ENCODE measurements around the gene PHACTR1.
A peak's percentile ranks its signal among the peaks of the same experiment; 100 is the strongest.

Gene PHACTR1

GRCh38 chr6:12866422-12867029 is 150.0 kb downstream of the PHACTR1 start:
- ChIA-PET POLR2A (no interaction called here), CTCF (interaction anchor here (0.5 kb wide), 1 partner anchor 8 kb away, joined by 3 read pairs; no protein-coding TSS in a partner anchor)
- no peak for DNase-seq (ENCODE audit: extremely low spot score)
- TF ChIP-seq ARNT (IDR thresholded peaks at IDR 0.05) (no peak), CTBP1 (IDR thresholded peaks at IDR 0.05; ENCODE audit: borderline replicate concordance) (no peak), FOXK2 (IDR thresholded peaks at IDR 0.05) (no peak), HDGF (IDR thresholded peaks at IDR 0.05; ENCODE audit: borderline replicate concordance) (no peak), NFRKB (IDR thresholded peaks at IDR 0.05) (no peak), ZNF384 (IDR thresholded peaks at IDR 0.05) (no peak), PKNOX1 (IDR thresholded peaks at IDR 0.05) (no peak), FOXA1 (IDR thresholded peaks at IDR 0.05) (no peak), LEF1 (IDR thresholded peaks at IDR 0.05; ENCODE audit: borderline replicate concordance) (no peak), TARDBP (IDR thresholded peaks at IDR 0.05) (no peak), SP1 (IDR thresholded peaks at IDR 0.05) (no peak), BHLHE40 (IDR thresholded peaks at IDR 0.05; ENCODE audit: borderline replicate concordance) (no peak), ELF4 (IDR thresholded peaks at IDR 0.05) (no peak)

GRCh38 chr6:12869816-12870432 is 153.4 kb downstream of the PHACTR1 start:
- no peak for DNase-seq (ENCODE audit: extremely low spot score)
- 0 out of 2 replicates have a peak, but pooled peaks have one; percentile 55 for TF ChIP-seq CTBP1 (IDR thresholded peaks at IDR 0.05; ENCODE audit: borderline replicate concordance)
- TF ChIP-seq ARNT (IDR thresholded peaks at IDR 0.05): no peak
- no peak for TF ChIP-seq ELF4 (IDR thresholded peaks at IDR 0.05)
- no peak for TF ChIP-seq BHLHE40 (IDR thresholded peaks at IDR 0.05; ENCODE audit: borderline replicate concordance)
- TF ChIP-seq ZNF384 (IDR thresholded peaks at IDR 0.05): peak; percentile 77
- no peak for TF ChIP-seq NFRKB (IDR thresholded peaks at IDR 0.05)
- TF ChIP-seq SP1 (IDR thresholded peaks at IDR 0.05): no peak
- TF ChIP-seq FOXM1 (IDR thresholded peaks at IDR 0.05; ENCODE audit: borderline replicate concordance): no peak
- POLR2A ChIA-PET: no interaction called here
- CTCF ChIA-PET: no interaction called here

GRCh38 chr6:12873691-12874090 is 157.1 kb downstream of the PHACTR1 start:
- POLR2A ChIA-PET: interaction anchor here (0.9 kb wide), 1 partner anchor 455 kb away, joined by 4 read pairs; the partner anchor contains the start of gene TBC1D7

DNA sequence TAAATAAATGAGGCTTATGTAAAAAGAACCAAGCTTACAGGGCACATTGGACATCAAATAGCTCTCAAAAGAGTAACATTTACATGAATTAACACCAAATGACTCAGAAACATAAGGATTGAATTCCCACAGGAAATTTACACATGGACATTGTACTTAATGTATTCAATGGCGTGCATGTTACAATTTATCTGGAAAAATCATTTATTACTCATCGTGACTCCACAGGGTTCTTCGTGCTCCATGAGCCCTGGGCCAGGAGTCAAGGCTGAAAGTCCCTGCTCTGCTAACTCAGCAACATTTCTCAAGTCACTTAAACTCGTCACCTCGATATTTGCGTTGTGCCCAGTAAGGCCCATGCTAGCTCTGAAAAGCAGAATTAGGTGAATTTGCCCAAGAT is 158.5 kb downstream of the PHACTR1 start:
- ChIA-PET CTCF (interaction anchor here (1.5 kb wide), 1 partner anchor 19 kb away, joined by 5 read pairs; no protein-coding TSS in a partner anchor), POLR2A (no interaction called here)
- no peak for TF ChIP-seq ARNT (IDR thresholded peaks at IDR 0.05)
- no peak for TF ChIP-seq SP1 (IDR thresholded peaks at IDR 0.05)
- no peak for TF ChIP-seq FOXK2 (IDR thresholded peaks at IDR 0.05)
- no peak for TF ChIP-seq NFRKB (IDR thresholded peaks at IDR 0.05)
- TF ChIP-seq FOXM1 (IDR thresholded peaks at IDR 0.05; ENCODE audit: borderline replicate concordance): no peak
- DNase-seq (ENCODE audit: extremely low spot score): no peak

More at GRCh38 chr6:12873691-12874090, 157.1 kb downstream of the PHACTR1 start:
- TF ChIP-seq NFRKB (IDR thresholded peaks at IDR 0.05) (no peak), SP1 (IDR thresholded peaks at IDR 0.05) (no peak), HDGF (IDR thresholded peaks at IDR 0.05; ENCODE audit: borderline replicate concordance) (no peak), LEF1 (IDR thresholded peaks at IDR 0.05; ENCODE audit: borderline replicate concordance) (no peak), BHLHE40 (IDR thresholded peaks at IDR 0.05; ENCODE audit: borderline replicate concordance) (no peak), ARNT (IDR thresholded peaks at IDR 0.05) (no peak), TARDBP (IDR thresholded peaks at IDR 0.05) (no peak), FOXK2 (IDR thresholded peaks at IDR 0.05) (no peak), ELF4 (IDR thresholded peaks at IDR 0.05) (no peak)
- CTCF ChIA-PET: no interaction called here
- DNase-seq (ENCODE audit: extremely low spot score): no peak

DNA sequence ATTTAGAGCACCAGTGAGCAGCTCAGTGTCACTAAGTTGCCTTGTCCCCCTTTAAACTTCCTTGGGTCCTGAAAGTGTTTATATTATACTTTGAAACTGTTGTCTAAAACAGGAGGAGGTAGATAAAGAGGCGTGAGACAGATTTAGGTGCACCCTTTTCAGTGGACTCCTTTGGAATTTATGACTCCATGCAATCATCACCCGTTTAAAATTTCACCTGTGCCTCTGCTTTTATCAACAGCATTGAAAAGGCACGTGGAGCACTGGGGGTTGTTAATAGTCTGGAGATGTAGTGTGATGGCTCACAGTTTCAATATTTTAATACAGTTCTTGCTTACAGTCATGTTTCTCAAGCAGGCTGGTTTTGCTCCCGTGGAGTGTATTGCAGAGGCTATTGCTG is 162.2 kb downstream of the PHACTR1 start:
- DNase-seq (ENCODE audit: extremely low spot score): no peak
- ChIA-PET POLR2A (no interaction called here), CTCF (no interaction called here)
- no peak for TF ChIP-seq ZNF384 (IDR thresholded peaks at IDR 0.05)
- no peak for TF ChIP-seq BHLHE40 (IDR thresholded peaks at IDR 0.05; ENCODE audit: borderline replicate concordance)
- TF ChIP-seq SP1 (IDR thresholded peaks at IDR 0.05): no peak
- no peak for TF ChIP-seq ARNT (IDR thresholded peaks at IDR 0.05)
- no peak for TF ChIP-seq FOXM1 (IDR thresholded peaks at IDR 0.05; ENCODE audit: borderline replicate concordance)
- 0 out of 2 replicates have a peak, but pooled peaks have one; percentile 5 for TF ChIP-seq PKNOX1 (IDR thresholded peaks at IDR 0.05)
- TF ChIP-seq L3MBTL2 (conservative IDR thresholded peaks at IDR 0.05): peak; percentile 26; the same call in 1 of the 2 replicates
- TF ChIP-seq NFRKB (IDR thresholded peaks at IDR 0.05): no peak
- no peak for TF ChIP-seq TARDBP (IDR thresholded peaks at IDR 0.05)

DNA sequence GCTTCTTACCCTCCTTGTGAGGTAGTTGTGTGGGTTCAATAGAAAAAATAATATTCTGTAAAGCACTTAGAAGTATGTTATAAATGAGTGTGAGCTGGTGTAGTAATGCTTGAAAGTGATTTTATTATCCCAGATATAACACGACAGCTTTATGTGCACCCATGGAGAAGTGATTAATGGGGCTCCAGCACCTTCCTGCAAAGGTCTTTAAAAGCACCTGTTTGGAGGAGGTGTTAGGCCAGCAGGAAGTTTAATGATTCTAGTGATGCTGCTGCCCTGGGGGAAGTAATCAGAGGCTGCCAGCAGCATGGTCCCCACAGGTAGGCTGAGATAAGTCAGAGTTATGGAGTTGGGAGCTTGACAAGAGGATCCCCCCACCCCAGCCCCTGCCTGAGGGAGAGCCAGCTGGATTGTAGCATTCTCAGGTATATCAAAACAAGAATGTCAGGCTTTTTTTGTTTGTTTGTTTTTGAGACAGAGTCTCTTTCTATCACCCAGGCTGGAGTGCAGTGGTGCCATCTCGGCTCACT is 166.3 kb downstream of the PHACTR1 start:
- ChIA-PET CTCF (no interaction called here), POLR2A (no interaction called here)
- TF ChIP-seq PKNOX1 (IDR thresholded peaks at IDR 0.05): peak; percentile 52
- no peak for TF ChIP-seq ZNF384 (IDR thresholded peaks at IDR 0.05)
- DNase-seq (ENCODE audit: extremely low spot score): no peak
